PFSK-1 (cell line): ENCODE results near the gene HDAC4.

ENCODE experiments used
- POLR2AphosphoS5 ChIP-seq: IDR thresholded peaks from 2 replicates; pipeline ENCODE4 v1.6.1; 2012; ENCODE audit warnings: low read depth, mild to moderate bottlenecking, control low read depth, low read length, moderate library complexity
- SIN3A ChIP-seq: IDR thresholded peaks from 2 replicates; pipeline ENCODE4 v1.6.1; 2012; ENCODE audit warnings: mild to moderate bottlenecking, low read length, moderate library complexity, borderline replicate concordance; ENCODE audit not compliant: insufficient read depth
- TAF1 ChIP-seq: IDR thresholded peaks from 2 replicates; pipeline ENCODE4 v1.6.1; 2012; ENCODE audit warnings: low read length, control low read depth, borderline replicate concordance; ENCODE audit not compliant: insufficient read depth

GRCh38 chr2:239398521-239398921 is 2.3 kb downstream of the HDAC4 start:
- no peak for TF ChIP-seq SIN3A
- TF ChIP-seq POLR2AphosphoS5 = no peak
- TF ChIP-seq TAF1 = no peak
